HEK293 (cell line): ENCODE results near the gene PLA2G4E.

Experiments
- CTCF ChIA-PET: fragments of 350-600 bp; formaldehyde crosslinking; extraction: SDS; loops from one replicate; lab custom pipeline; 2021; ENCODE audit warnings: antibody characterized with exemption; lab: Yijun Ruan, JAX
- POLR2A ChIA-PET: fragments of 300-600 bp; formaldehyde crosslinking; extraction: SDS; loops from one replicate; lab custom pipeline; 2020; ENCODE audit warnings: antibody characterized with exemption, inconsistent platforms; lab: Yijun Ruan, JAX
- H3K27ac ChIP-seq: fragments of 200-500 bp; sonication (Bioruptor generic); 2 replicates; pipeline ENCODE4 v1.5.1; 2014; ENCODE audit warnings: low read depth, low read length, control low read depth, inconsistent platforms; ENCODE audit errors: extremely low read depth
- H3K36me3 ChIP-seq, 2 experiments: fragments of 200-500 bp in 1 of 2; sonication (Bioruptor generic) in 1 of 2; 1 replicate in 1 of 2; 2 replicates in 1 of 2; pipeline ENCODE4 v1.5.1; 2014 to 2017; ENCODE audit warnings: inconsistent platforms in 2 of 2, low read length in 2 of 2; ENCODE audit not compliant: control insufficient read depth in 2 of 2, insufficient read depth in 1 of 2
- H3K4me1 ChIP-seq: fragments of 200-500 bp; sonication (Bioruptor generic); 2 replicates; pipeline ENCODE4 v1.5.1; 2014; ENCODE audit warnings: mild to moderate bottlenecking, low read length, inconsistent platforms; ENCODE audit not compliant: control insufficient read depth, insufficient read depth
- H3K4me3 ChIP-seq: 2 replicates; pipeline ENCODE4 v1.5.1; 2011; ENCODE audit warnings: low read depth, mild to moderate bottlenecking, control low read depth, low read length, moderate library complexity
- H3K9me3 ChIP-seq: fragments of 200-500 bp; sonication (Bioruptor generic); 2 replicates; pipeline ENCODE4 v1.5.1; 2014; ENCODE audit warnings: low read depth, low read length, inconsistent platforms; ENCODE audit not compliant: control insufficient read depth, insufficient read depth
- ZEB2 ChIP-seq: fragments of 450-650 bp; formaldehyde crosslinking; IDR thresholded peaks from 2 replicates; pipeline ENCODE4 v1.5.1; 2016; ENCODE audit warnings: missing biosample characterization, missing genetic modification characterization
- ZFHX2 ChIP-seq: fragments of 450-650 bp; formaldehyde crosslinking; conservative IDR thresholded peaks from 2 replicates; pipeline ENCODE4 v1.5.1; 2016; ENCODE audit warnings: missing biosample characterization, missing genetic modification characterization
- ZFP69B ChIP-seq: fragments of 450-650 bp; formaldehyde crosslinking; IDR thresholded peaks from 2 replicates; pipeline ENCODE4 v1.5.1; 2016; ENCODE audit warnings: missing biosample characterization, missing genetic modification characterization
- ZNF2 ChIP-seq: fragments of 450-650 bp; formaldehyde crosslinking; IDR thresholded peaks from 2 replicates; pipeline ENCODE4 v1.5.1; 2016; ENCODE audit warnings: missing biosample characterization, missing genetic modification characterization
- ZNF248 ChIP-seq: fragments of 450-650 bp; formaldehyde crosslinking; IDR thresholded peaks from 2 replicates; pipeline ENCODE4 v1.5.1; 2017; ENCODE audit warnings: missing biosample characterization, missing genetic modification characterization
- ZNF501 ChIP-seq: fragments of 450-650 bp; formaldehyde crosslinking; IDR thresholded peaks from 2 replicates; pipeline ENCODE4 v1.5.1; 2016; ENCODE audit warnings: missing biosample characterization, missing genetic modification characterization
- ZNF514 ChIP-seq: fragments of 450-650 bp; formaldehyde crosslinking; IDR thresholded peaks from 2 replicates; pipeline ENCODE4 v1.5.1; 2016; ENCODE audit warnings: missing biosample characterization, missing genetic modification characterization
- ZNF549 ChIP-seq: fragments of 450-650 bp; IDR thresholded peaks from 2 replicates; pipeline ENCODE4 v1.5.1; 2018; ENCODE audit warnings: missing biosample characterization, missing genetic modification characterization, mild to moderate bottlenecking, inconsistent platforms, moderate library complexity
- ZNF621 ChIP-seq: fragments of 450-650 bp; formaldehyde crosslinking; IDR thresholded peaks from 2 replicates; pipeline ENCODE4 v1.5.1; 2017; ENCODE audit warnings: missing biosample characterization, missing genetic modification characterization
- ZNF623 ChIP-seq: fragments of 450-650 bp; formaldehyde crosslinking; IDR thresholded peaks from 2 replicates; pipeline ENCODE4 v1.5.1; 2016; ENCODE audit warnings: missing biosample characterization, missing genetic modification characterization
- ZNF654 ChIP-seq: fragments of 450-650 bp; formaldehyde crosslinking; IDR thresholded peaks from 2 replicates; pipeline ENCODE4 v1.5.1; 2016; ENCODE audit warnings: low read depth, missing biosample characterization, missing genetic modification characterization
- ZNF660 ChIP-seq: fragments of 450-650 bp; IDR thresholded peaks from 2 replicates; pipeline ENCODE4 v1.5.1; 2018; ENCODE audit warnings: missing biosample characterization, mild to moderate bottlenecking, missing genetic modification characterization
- ZNF670 ChIP-seq: fragments of 450-650 bp; formaldehyde crosslinking; IDR thresholded peaks from 2 replicates; pipeline ENCODE4 v1.5.1; 2016; ENCODE audit warnings: missing biosample characterization, missing genetic modification characterization, low read depth
- ZNF776 ChIP-seq: fragments of 450-650 bp; formaldehyde crosslinking; IDR thresholded peaks from 2 replicates; pipeline ENCODE4 v1.5.0; 2017; ENCODE audit warnings: missing biosample characterization, missing genetic modification characterization, borderline replicate concordance
- TF ChIP-seq, protein P1 (sequence below): fragments of 450-650 bp; formaldehyde crosslinking; IDR thresholded peaks from 2 replicates; pipeline ENCODE4 v1.5.1; 2016; ENCODE audit warnings: missing biosample characterization, missing genetic modification characterization
- TF ChIP-seq, protein P2 (sequence below): fragments of 450-650 bp; formaldehyde crosslinking; IDR thresholded peaks from 2 replicates; pipeline ENCODE4 v1.5.1; 2016; ENCODE audit warnings: missing biosample characterization, missing genetic modification characterization
- TF ChIP-seq, protein P3 (sequence below): fragments of 450-650 bp; IDR thresholded peaks from 2 replicates; pipeline ENCODE4 v1.5.1; 2018; ENCODE audit warnings: missing biosample characterization, mild to moderate bottlenecking, missing genetic modification characterization
- TF ChIP-seq, protein P4 (sequence below): fragments of 450-650 bp; formaldehyde crosslinking; IDR thresholded peaks from 2 replicates; pipeline ENCODE4 v1.5.1; 2016; ENCODE audit warnings: missing biosample characterization, missing genetic modification characterization, low read depth
- TF ChIP-seq, protein P5 (sequence below): fragments of 450-650 bp; formaldehyde crosslinking; IDR thresholded peaks from 2 replicates; pipeline ENCODE4 v1.5.1; 2016; ENCODE audit warnings: missing biosample characterization, missing genetic modification characterization
- TF ChIP-seq, protein P6 (sequence below): fragments of 450-650 bp; formaldehyde crosslinking; conservative IDR thresholded peaks from 2 replicates; pipeline ENCODE4 v1.5.1; 2016; ENCODE audit warnings: low read depth, missing biosample characterization, missing genetic modification characterization
- TF ChIP-seq, protein P7 (sequence below): fragments of 450-650 bp; formaldehyde crosslinking; IDR thresholded peaks from 2 replicates; pipeline ENCODE4 v1.5.1; 2017; ENCODE audit warnings: missing biosample characterization, missing genetic modification characterization

PLA2G4E gene

DNA sequence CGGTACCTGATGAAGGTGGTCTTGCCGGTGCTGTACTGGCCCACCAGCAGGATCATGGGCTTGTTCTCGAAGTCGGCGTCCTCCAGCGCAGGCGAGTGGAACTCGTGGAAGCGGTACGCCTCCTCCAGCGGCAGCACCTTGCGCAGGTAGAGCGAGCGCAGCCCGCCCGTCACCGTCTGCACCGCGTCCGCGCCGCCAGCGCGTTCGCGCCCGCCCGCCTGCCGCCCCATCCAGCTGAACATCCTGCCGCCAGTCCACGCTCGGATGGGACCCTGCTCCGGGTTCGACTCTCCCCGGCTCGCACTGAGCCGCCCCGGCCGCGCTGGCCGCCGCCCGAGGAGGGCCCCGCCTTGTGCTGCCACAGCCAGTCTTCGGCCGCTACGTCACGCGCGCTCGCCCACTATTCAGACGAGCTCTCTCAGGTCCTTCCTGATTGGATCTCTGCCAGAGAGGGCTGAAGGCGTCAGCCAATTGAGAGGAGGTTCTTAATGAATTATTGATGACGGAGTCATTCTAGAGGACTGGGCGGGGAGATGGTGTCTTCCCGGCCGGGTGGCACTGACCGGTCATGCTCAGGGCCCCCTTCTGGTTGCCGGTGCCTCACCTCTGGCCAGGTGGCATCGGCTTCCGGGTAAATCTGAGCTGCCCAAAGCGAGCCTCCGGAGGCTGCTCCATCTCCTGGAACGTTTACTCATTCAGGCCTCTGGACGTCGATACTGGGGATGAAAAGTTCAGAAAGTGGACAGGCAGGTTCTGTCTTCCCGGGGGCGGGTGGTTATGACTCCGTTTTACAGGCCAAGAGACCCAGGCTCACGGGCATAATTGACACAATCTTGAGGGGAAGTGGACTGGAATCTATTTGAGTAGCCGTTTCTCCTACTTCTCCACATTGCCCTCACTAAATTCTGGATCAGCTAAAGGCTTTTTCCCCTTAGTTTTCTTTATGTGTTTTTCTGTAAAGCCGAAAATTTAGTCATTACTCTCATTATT is 48.3 kb downstream of the PLA2G4E start, which contains the start of gene EHD4:
EHD4 (minus strand) TSS at position 305 of the 990 bp plus-strand sequence; CDS start at position 242, 63 bp downstream.
- Histone ChIP-seq H3K9me3 (no peaks in the 10 kb centered on the region), H3K4me3 (peak within 1 kb of the TSS; percentile 74), H3K4me1 (peaks cover 10% of the 10 kb centered on the region), H3K27ac (peak within 1 kb of the TSS; percentile 57; the same call in 1 of the 2 replicates), H3K36me3 (no peaks in the 10 kb centered on the region)
- CTCF ChIA-PET: interaction anchor here (0.6 to 2.1 kb wide), 8 partner anchors 11 to 660 kb away, joined by 3 to 12 read pairs (median 4); no protein-coding TSS in a partner anchor
- POLR2A ChIA-PET: interaction anchor here (0.6 to 2.0 kb wide), 16 partner anchors 11 to 559 kb away, joined by 3 to 9 read pairs (median 3); partner anchors contain the start of genes GANC, MAPKBP1, TMEM87A and VPS39
- no peak for TF ChIP-seq ZNF621 (tag by site-specific recombination)
- TF ChIP-seq, protein P1, sequence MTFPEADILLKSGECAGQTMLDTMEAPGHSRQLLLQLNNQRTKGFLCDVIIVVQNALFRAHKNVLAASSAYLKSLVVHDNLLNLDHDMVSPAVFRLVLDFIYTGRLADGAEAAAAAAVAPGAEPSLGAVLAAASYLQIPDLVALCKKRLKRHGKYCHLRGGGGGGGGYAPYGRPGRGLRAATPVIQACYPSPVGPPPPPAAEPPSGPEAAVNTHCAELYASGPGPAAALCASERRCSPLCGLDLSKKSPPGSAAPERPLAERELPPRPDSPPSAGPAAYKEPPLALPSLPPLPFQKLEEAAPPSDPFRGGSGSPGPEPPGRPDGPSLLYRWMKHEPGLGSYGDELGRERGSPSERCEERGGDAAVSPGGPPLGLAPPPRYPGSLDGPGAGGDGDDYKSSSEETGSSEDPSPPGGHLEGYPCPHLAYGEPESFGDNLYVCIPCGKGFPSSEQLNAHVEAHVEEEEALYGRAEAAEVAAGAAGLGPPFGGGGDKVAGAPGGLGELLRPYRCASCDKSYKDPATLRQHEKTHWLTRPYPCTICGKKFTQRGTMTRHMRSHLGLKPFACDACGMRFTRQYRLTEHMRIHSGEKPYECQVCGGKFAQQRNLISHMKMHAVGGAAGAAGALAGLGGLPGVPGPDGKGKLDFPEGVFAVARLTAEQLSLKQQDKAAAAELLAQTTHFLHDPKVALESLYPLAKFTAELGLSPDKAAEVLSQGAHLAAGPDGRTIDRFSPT (tag by site-specific recombination): peak; percentile 95
- TF ChIP-seq ZNF501 (tag by site-specific recombination): no peak; the same call in 1 of the 2 replicates
- no peak; the same call in 1 of the 2 replicates for TF ChIP-seq ZNF660 (tag by site-specific recombination)
- no peak for TF ChIP-seq ZNF670
- no peak for TF ChIP-seq ZNF654 (tag by site-specific recombination)
- no peak for TF ChIP-seq ZNF776 (tag by site-specific recombination)
- TF ChIP-seq, protein P2, sequence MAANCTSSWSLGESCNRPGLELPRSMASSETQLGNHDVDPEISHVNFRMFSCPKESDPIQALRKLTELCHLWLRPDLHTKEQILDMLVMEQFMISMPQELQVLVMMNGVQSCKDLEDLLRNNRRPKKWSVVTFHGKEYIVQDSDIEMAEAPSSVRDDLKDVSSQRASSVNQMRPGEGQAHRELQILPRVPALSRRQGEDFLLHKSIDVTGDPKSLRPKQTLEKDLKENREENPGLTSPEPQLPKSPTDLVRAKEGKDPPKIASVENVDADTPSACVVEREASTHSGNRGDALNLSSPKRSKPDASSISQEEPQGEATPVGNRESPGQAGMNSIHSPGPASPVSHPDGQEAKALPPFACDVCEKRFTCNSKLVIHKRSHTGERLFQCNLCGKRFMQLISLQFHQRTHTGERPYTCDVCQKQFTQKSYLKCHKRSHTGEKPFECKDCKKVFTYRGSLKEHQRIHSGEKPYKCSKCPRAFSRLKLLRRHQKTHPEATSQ (tag by site-specific recombination): peak; percentile 42; the same call in 1 of the 2 replicates
- TF ChIP-seq, protein P3, sequence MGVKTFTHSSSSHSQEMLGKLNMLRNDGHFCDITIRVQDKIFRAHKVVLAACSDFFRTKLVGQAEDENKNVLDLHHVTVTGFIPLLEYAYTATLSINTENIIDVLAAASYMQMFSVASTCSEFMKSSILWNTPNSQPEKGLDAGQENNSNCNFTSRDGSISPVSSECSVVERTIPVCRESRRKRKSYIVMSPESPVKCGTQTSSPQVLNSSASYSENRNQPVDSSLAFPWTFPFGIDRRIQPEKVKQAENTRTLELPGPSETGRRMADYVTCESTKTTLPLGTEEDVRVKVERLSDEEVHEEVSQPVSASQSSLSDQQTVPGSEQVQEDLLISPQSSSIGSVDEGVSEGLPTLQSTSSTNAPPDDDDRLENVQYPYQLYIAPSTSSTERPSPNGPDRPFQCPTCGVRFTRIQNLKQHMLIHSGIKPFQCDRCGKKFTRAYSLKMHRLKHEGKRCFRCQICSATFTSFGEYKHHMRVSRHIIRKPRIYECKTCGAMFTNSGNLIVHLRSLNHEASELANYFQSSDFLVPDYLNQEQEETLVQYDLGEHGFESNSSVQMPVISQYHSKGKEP (tag by site-specific recombination): no peak
- no peak for TF ChIP-seq ZNF2 (tag by site-specific recombination)
- TF ChIP-seq ZFP69B (tag by site-specific recombination): no peak
- TF ChIP-seq ZNF248 (tag by site-specific recombination): no peak
- TF ChIP-seq, protein P4, sequence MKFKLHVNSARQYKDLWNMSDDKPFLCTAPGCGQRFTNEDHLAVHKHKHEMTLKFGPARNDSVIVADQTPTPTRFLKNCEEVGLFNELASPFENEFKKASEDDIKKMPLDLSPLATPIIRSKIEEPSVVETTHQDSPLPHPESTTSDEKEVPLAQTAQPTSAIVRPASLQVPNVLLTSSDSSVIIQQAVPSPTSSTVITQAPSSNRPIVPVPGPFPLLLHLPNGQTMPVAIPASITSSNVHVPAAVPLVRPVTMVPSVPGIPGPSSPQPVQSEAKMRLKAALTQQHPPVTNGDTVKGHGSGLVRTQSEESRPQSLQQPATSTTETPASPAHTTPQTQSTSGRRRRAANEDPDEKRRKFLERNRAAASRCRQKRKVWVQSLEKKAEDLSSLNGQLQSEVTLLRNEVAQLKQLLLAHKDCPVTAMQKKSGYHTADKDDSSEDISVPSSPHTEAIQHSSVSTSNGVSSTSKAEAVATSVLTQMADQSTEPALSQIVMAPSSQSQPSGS (tag by site-specific recombination): peak; percentile 83
- TF ChIP-seq ZFHX2 (tag by site-specific recombination): peak; percentile 33; the same call in 1 of the 2 replicates
- no peak for TF ChIP-seq ZNF623
- TF ChIP-seq, protein P5, sequence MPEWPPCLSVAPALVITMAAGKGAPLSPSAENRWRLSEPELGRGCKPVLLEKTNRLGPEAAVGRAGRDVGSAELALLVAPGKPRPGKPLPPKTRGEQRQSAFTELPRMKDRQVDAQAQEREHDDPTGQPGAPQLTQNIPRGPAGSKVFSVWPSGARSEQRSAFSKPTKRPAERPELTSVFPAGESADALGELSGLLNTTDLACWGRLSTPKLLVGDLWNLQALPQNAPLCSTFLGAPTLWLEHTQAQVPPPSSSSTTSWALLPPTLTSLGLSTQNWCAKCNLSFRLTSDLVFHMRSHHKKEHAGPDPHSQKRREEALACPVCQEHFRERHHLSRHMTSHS (tag by site-specific recombination): no peak
- TF ChIP-seq, protein P6, sequence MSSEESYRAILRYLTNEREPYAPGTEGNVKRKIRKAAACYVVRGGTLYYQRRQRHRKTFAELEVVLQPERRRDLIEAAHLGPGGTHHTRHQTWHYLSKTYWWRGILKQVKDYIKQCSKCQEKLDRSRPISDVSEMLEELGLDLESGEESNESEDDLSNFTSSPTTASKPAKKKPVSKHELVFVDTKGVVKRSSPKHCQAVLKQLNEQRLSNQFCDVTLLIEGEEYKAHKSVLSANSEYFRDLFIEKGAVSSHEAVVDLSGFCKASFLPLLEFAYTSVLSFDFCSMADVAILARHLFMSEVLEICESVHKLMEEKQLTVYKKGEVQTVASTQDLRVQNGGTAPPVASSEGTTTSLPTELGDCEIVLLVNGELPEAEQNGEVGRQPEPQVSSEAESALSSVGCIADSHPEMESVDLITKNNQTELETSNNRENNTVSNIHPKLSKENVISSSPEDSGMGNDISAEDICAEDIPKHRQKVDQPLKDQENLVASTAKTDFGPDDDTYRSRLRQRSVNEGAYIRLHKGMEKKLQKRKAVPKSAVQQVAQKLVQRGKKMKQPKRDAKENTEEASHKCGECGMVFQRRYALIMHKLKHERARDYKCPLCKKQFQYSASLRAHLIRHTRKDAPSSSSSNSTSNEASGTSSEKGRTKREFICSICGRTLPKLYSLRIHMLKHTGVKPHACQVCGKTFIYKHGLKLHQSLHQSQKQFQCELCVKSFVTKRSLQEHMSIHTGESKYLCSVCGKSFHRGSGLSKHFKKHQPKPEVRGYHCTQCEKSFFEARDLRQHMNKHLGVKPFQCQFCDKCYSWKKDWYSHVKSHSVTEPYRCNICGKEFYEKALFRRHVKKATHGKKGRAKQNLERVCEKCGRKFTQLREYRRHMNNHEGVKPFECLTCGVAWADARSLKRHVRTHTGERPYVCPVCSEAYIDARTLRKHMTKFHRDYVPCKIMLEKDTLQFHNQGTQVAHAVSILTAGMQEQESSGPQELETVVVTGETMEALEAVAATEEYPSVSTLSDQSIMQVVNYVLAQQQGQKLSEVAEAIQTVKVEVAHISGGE (tag by site-specific recombination): no peak
- no peak for TF ChIP-seq ZNF514 (tag by site-specific recombination)
- TF ChIP-seq ZNF549 (tag by site-specific recombination): no peak
- TF ChIP-seq, protein P7, sequence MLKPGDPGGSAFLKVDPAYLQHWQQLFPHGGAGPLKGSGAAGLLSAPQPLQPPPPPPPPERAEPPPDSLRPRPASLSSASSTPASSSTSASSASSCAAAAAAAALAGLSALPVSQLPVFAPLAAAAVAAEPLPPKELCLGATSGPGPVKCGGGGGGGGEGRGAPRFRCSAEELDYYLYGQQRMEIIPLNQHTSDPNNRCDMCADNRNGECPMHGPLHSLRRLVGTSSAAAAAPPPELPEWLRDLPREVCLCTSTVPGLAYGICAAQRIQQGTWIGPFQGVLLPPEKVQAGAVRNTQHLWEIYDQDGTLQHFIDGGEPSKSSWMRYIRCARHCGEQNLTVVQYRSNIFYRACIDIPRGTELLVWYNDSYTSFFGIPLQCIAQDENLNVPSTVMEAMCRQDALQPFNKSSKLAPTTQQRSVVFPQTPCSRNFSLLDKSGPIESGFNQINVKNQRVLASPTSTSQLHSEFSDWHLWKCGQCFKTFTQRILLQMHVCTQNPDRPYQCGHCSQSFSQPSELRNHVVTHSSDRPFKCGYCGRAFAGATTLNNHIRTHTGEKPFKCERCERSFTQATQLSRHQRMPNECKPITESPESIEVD: no peak
- TF ChIP-seq ZEB2: peak; percentile 65
